ENCODE measurements around the gene RIPK4.

RIPK4 gene

DNA sequence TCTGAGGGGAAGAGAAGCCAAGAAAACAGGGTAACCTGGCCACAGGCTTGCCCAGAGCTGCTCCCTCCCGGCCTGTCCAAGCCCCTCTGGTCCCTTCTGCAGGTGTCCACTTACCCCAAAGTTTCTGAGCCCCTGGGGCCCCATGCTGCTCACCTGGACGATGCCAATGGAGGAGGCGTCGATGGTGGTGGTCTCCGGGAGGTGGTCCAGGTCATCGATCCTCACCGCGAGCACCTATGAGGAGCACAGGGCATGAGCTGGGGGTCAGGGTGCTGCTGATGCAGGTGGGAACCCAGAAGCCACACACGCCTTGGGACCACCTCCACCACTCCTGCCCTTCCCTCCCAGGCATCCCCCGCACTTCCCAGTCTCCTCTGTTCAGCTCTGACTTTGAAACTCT is 37.5 kb upstream of the RIPK4 start:
- no peak for DNase-seq
- H3K36me3 ChIP-seq, result peaks cover 8% of the 10 kb centered on the region
- H3K9me3 ChIP-seq, result no peaks in the 10 kb centered on the region
- H3K4me3 ChIP-seq (ENCODE audit: low read depth, low read length), result no peak overlapping the region
- no peak for TF ChIP-seq CTCF (IDR thresholded peaks at IDR 0.05; ENCODE audit: low read depth, low read length)
- no peaks in the 10 kb centered on the region for H3K4me1 ChIP-seq
- no peaks in the 10 kb centered on the region for H3K27me3 ChIP-seq

DNA sequence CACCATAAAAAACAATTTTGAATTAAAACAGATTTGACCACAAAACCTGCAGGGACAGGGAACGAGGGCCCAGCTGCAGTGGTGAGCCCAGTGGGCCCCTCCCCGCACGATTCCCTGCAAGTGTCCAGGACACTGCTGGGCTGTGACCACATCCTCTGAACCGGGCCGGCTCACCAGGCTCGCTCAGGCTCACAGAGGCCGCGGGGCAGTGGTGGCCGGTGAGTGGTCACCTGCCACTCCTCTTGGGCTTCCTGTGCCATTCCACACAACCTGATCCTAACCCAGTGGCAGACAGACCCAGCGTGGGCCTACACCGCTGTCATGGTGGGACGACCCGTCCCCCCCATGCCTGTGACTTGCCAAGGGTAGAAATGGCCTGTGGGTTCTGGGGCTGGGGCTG is 36.5 kb upstream of the RIPK4 start:
- H3K4me1 ChIP-seq, result no peaks in the 10 kb centered on the region
- no peaks in the 10 kb centered on the region for H3K27me3 ChIP-seq
- no peak for TF ChIP-seq CTCF (IDR thresholded peaks at IDR 0.05; ENCODE audit: low read depth, low read length)
- no peaks in the 10 kb centered on the region for H3K9me3 ChIP-seq
- H3K36me3 ChIP-seq, result peaks cover 11% of the 10 kb centered on the region
- DNase-seq, result no peak
- H3K4me3 ChIP-seq (ENCODE audit: low read depth, low read length), result no peak overlapping the region

DNA sequence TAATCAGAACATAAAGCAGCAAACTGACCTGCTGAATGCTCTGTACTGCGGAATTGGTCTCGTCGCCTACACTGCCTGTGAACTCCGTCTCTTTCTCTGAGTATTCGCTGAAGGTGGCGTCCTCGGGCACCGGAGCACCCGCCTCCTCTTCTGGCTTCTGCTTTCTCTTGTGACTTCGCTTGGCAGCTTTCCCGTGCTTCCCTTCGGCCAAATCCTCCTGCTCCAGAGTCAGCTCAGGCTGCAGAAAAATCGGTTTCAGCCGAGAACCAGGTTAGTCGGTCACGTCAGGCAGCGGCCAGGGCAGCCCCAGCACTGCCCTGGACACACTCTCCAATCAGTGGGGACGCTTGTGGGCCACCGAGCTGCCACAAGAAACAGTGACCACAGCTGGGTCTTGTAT is 35.8 kb upstream of the RIPK4 start:
- no peak for DNase-seq
- Histone ChIP-seq H3K4me3 (ENCODE audit: low read depth, low read length) (no peak overlapping the region), H3K9me3 (no peaks in the 10 kb centered on the region), H3K4me1 (no peaks in the 10 kb centered on the region), H3K36me3 (peaks cover 13% of the 10 kb centered on the region), H3K27me3 (no peaks in the 10 kb centered on the region)
- no peak for TF ChIP-seq CTCF (IDR thresholded peaks at IDR 0.05; ENCODE audit: low read depth, low read length)

- no peak overlapping the region for H3K4me3 ChIP-seq (ENCODE audit: low read depth, low read length)
- H3K4me1 ChIP-seq, result no peaks in the 10 kb centered on the region
- DNase-seq, result no peak
- no peaks in the 10 kb centered on the region for H3K27me3 ChIP-seq
- H3K9me3 ChIP-seq, result no peaks in the 10 kb centered on the region
- H3K36me3 ChIP-seq, result peaks cover 13% of the 10 kb centered on the region
- TF ChIP-seq CTCF (IDR thresholded peaks at IDR 0.05; ENCODE audit: low read depth, low read length), result no peak
These were observed 35.3 kb upstream of the RIPK4 start for GRCh38 chr21:41802198-41802584.

DNA sequence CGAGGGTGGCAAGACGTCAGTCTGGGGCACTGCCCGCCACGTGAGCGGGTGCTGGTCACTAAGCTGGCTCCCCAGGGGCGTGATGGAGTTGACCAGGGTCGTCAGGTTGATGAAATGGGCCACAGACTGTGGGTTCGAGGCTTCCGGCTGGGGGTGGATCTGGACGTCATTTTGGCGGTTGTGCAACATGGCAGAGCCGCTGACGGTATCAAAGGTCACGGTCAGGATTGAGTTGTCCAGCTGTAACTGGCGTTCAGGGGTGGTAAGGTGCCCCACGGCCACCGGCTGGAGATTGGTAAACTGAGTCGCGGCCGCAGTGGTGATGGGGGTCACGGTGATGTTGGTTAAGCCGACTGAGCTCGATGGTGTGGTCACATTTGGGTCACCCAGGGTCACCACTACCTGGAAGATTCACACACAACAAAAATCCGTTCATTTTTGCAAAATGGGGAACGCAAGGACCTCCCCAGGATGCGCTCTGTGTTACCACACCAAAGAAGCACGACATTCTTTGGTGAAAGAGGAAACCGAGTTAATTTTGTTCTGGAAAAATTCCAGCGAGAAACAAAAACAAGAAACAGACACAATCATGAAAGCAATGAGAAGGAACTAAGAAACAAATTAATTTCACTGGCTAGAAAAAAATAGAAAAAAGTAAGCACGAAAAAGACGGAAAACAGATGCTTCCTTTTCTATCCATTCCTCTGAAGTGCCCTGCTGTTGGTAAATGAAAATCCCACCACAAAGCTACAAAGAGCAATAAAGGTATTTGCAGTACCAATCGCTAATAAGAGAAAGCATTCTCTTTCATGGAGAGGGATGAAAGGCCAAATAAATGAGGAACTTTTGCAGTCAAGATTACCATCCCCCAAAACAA is 34.7 kb upstream of the RIPK4 start:
- Histone ChIP-seq H3K36me3 (peaks cover 13% of the 10 kb centered on the region), H3K9me3 (no peaks in the 10 kb centered on the region), H3K4me3 (ENCODE audit: low read depth, low read length) (no peak overlapping the region), H3K4me1 (no peaks in the 10 kb centered on the region), H3K27me3 (no peaks in the 10 kb centered on the region)
- DNase-seq, result no peak
- TF ChIP-seq CTCF (IDR thresholded peaks at IDR 0.05; ENCODE audit: low read depth, low read length), result no peak
